ENCODE measurements around the gene TBL3.

DNA sequence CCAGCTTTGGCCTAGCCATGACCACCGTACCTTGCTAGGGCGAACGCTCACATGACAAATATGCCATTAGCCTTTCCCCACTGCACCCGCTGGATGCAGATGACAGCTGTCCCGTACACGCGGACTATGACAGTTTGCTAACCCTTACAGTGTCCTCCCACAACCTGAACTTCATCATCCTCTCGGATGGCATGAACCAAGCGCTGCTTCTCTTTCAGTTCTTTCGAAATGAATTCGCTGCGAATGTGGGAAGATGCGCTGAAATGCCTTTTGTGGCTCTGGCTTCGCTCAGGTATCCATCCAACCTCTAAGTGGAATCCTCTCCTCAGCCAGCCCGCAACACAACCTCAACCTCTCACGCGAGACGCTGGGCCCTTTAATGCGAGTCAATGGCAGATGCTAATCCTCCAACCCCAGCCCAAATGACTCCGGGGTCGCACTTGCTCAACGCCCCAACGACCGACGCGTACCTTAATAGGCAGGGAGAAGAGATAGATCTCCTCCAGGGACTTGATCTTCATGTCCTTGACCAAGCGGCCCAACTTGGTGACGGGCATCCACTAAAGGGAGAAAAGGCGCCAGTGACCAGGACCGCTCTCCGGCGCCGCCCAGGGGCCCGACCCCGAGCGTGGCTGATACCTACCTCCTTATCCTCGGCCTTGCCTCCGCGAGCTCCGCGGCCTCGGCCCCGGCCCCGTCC is 7.9 kb upstream of the TBL3 start:
- TF ChIP-seq, protein P1, sequence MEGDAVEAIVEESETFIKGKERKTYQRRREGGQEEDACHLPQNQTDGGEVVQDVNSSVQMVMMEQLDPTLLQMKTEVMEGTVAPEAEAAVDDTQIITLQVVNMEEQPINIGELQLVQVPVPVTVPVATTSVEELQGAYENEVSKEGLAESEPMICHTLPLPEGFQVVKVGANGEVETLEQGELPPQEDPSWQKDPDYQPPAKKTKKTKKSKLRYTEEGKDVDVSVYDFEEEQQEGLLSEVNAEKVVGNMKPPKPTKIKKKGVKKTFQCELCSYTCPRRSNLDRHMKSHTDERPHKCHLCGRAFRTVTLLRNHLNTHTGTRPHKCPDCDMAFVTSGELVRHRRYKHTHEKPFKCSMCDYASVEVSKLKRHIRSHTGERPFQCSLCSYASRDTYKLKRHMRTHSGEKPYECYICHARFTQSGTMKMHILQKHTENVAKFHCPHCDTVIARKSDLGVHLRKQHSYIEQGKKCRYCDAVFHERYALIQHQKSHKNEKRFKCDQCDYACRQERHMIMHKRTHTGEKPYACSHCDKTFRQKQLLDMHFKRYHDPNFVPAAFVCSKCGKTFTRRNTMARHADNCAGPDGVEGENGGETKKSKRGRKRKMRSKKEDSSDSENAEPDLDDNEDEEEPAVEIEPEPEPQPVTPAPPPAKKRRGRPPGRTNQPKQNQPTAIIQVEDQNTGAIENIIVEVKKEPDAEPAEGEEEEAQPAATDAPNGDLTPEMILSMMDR (conservative IDR thresholded peaks at IDR 0.05) = no peak; the same call in 1 of the 2 replicates
- TF ChIP-seq ZFX (IDR thresholded peaks at IDR 0.05) = no peak

All from C4-2B (cell line).